HepG2 (cell line): ENCODE measurements around the gene CCDC157. TPM values are rescaled to one million over a fixed set of nuclear protein-coding genes. Genes with fewer than 3 reads are reported as not detected.
A peak's percentile ranks its signal among the peaks of the same experiment; 100 is the strongest.

Experiments used
- CC2D1A ChIP-seq: sonication (generic); formaldehyde crosslinking; IDR thresholded peaks from 2 replicates; pipeline ENCODE4 v1.8.1; 2023; ENCODE audit warnings: mild to moderate bottlenecking, missing genetic modification reagents
- CENPX ChIP-seq: sonication (generic); formaldehyde crosslinking; IDR thresholded peaks from 2 replicates; pipeline ENCODE4 v1.9.0; 2021; ENCODE audit warnings: mild to moderate bottlenecking, missing genetic modification reagents, moderate library complexity
- E2F5 ChIP-seq: sonication (generic); formaldehyde crosslinking; conservative IDR thresholded peaks from 2 replicates; pipeline ENCODE4 v1.4.0; 2020; ENCODE audit warnings: missing genetic modification reagents
- GATA4 ChIP-seq: sonication (generic); IDR thresholded peaks from 2 replicates; pipeline ENCODE4 v1.6.1; 2016; ENCODE audit warnings: antibody characterized with exemption, low read depth, borderline replicate concordance
- GPBP1L1 ChIP-seq: sonication (generic); formaldehyde crosslinking; IDR thresholded peaks from 2 replicates; pipeline ENCODE4 v1.5.0; 2020; ENCODE audit warnings: mild to moderate bottlenecking, missing genetic modification reagents
- GTF2F1 ChIP-seq: fragments of 150-350 bp; IDR thresholded peaks from 2 replicates; pipeline ENCODE4 v1.6.1; 2014; ENCODE audit warnings: low read length
- ISL2 ChIP-seq: sonication (generic); formaldehyde crosslinking; IDR thresholded peaks from 2 replicates; pipeline ENCODE4 v1.5.0; 2020; ENCODE audit warnings: missing genetic modification reagents
- KLF9 ChIP-seq: IDR thresholded peaks from 2 replicates; pipeline ENCODE4 v1.6.1; 2016; ENCODE audit warnings: low read depth
- NFE2L1 ChIP-seq: sonication (generic); formaldehyde crosslinking; IDR thresholded peaks from 2 replicates; pipeline ENCODE4 v1.4.0; 2020; ENCODE audit warnings: missing genetic modification reagents, mild to moderate bottlenecking, borderline replicate concordance
- NR2F6 ChIP-seq, 2 experiments: IDR thresholded peaks; 2 replicates each; pipeline ENCODE4 v1.6.1; 2016; ENCODE audit warnings: antibody characterized with exemption in 1 of 2, mild to moderate bottlenecking in 1 of 2
- RBFOX2 ChIP-seq: fragments of 200-400 bp; formaldehyde crosslinking; IDR thresholded peaks from 2 replicates; pipeline ENCODE4 v1.6.1; 2017; ENCODE audit warnings: low read depth, mild to moderate bottlenecking, low read length
- ZBTB49 ChIP-seq: sonication (generic); formaldehyde crosslinking; IDR thresholded peaks from 2 replicates; pipeline ENCODE4 v1.4.0; 2020; ENCODE audit warnings: missing genetic modification reagents, borderline replicate concordance
- ZFX ChIP-seq: sonication (generic); formaldehyde crosslinking; IDR thresholded peaks from 2 replicates; pipeline ENCODE4 v1.4.0; 2020; ENCODE audit warnings: mild to moderate bottlenecking, low read depth, missing genetic modification reagents, moderate library complexity
- ZNF274 ChIP-seq: sonication (generic); formaldehyde crosslinking; IDR thresholded peaks from 2 replicates; pipeline ENCODE4 v1.5.1; 2020; ENCODE audit warnings: mild to moderate bottlenecking, missing genetic modification reagents
- ZNF362 ChIP-seq: sonication (generic); formaldehyde crosslinking; IDR thresholded peaks from 2 replicates; pipeline ENCODE4 v1.4.0; 2020; ENCODE audit warnings: missing genetic modification reagents, mild to moderate bottlenecking, borderline replicate concordance
- ZNF761 ChIP-seq: sonication (generic); formaldehyde crosslinking; conservative IDR thresholded peaks from 2 replicates; pipeline ENCODE4 v1.4.0; 2020; ENCODE audit warnings: mild to moderate bottlenecking, missing genetic modification reagents
- polyA plus RNA-seq, 8 experiments: library from polyadenylated mRNA; depleted of rRNA in 3 of 8; stranded (reverse) in 7 of 8; unstranded in 1 of 8; fragments of >200 nt; fragmentation: Illumina TruSeq in 4 of 8; extraction: Trizol in 4 of 8; gene quantifications; 2 replicates each; pipeline versions ENCODE4 v1.2.1 to v1.2.3, GENCODE V29; 2011 to 2016; ENCODE audit warnings: low read depth in 4 of 8, missing spikeins in 1 of 8, mixed read lengths in 1 of 8; ENCODE audit not compliant: insufficient read depth in 1 of 8
- total RNA-seq, 5 experiments: library from RNA; depleted of rRNA; stranded (reverse); fragments of >200 nt; fragmentation: Illumina TruSeq; extraction: Trizol; gene quantifications; 2 replicates each; pipeline ENCODE4 v1.2.3, GENCODE V29; 2016; ENCODE audit warnings: low read depth in 1 of 5
- TF ChIP-seq, protein P1 (sequence below): sonication (generic); formaldehyde crosslinking; IDR thresholded peaks from 2 replicates; pipeline ENCODE4 v1.9.0; 2022; ENCODE audit warnings: low read depth, missing genetic modification reagents

The CCDC157 gene
- total and polyA plus RNA-seq, 2 of the 13 experiments (the other 11 are each of a cell fraction or from before 2014, with no cell fraction given) = 1.4 to 1.6 TPM

DNA sequence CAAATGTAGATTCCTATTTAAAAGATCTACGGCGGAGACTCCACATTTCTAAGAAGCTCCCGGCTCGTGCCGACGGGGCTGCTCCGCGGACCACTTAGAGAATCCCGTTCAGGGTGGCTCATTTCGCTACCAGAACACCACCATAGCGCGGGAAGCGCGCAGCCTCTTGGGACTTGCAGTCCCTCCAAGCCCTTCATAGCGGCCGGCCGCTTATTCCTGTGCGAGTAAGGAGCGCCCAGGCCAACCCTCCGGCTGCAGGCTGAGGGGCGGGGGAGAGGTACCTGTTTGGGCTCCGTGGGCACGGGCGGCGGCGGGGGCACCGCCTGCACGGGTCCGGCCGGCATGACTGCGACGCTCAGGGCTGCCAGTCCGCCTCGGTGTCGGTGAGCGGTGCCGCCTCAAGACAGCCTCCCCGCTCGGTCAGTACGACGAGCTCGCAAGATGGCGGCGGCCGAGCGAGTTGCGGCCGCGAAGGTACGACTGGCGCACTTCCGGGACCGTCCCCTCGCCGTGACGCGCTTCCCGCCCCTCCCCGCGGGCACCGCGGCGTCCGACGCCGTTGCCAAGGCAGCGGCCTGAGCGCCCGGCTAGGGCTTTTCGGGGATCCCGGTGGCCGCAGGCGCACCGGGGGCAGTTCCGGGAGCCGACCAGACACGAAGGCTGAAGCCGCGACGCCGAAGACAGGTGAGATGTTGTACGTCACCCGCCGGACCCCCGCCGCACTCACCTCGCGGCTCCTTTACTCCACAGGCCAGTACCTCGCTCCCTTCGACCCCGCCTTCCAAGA lies at the start of gene CCDC157, which contains the start of gene SF3A1 (continued):
- no peak for TF ChIP-seq ZNF362
- TF ChIP-seq NFE2L1 (CRISPR knock-in tag) = no peak; the same call in 1 of the 2 replicates
- TF ChIP-seq KLF9 (CRISPR knock-in tag) = no peak
- TF ChIP-seq ZNF274 (CRISPR knock-in tag) = peak; percentile 89; the same call in 1 of the 2 replicates
- TF ChIP-seq ZNF761 (CRISPR knock-in tag) = 0 out of 2 replicates have a peak, but pooled peaks have one; percentile 27
- no peak for TF ChIP-seq CENPX (CRISPR knock-in tag)
- TF ChIP-seq GATA4 = 0 out of 2 replicates have a peak, but pooled peaks have one; percentile 41
- peak; percentile 98 for TF ChIP-seq RBFOX2
- TF ChIP-seq ZFX (CRISPR knock-in tag) = peak; percentile 100
- TF ChIP-seq ZBTB49 (CRISPR knock-in tag) = no peak
- peak; percentile 76 for TF ChIP-seq ISL2 (CRISPR knock-in tag)
- TF ChIP-seq NR2F6 (IDR thresholded peaks at IDR 0.05) = no peak
- TF ChIP-seq NR2F6 (CRISPR knock-in tag; IDR thresholded peaks at IDR 0.05) = 0 out of 2 replicates have a peak, but pooled peaks have one; percentile 24
- TF ChIP-seq GPBP1L1 (CRISPR knock-in tag) = no peak
- TF ChIP-seq, protein P1, sequence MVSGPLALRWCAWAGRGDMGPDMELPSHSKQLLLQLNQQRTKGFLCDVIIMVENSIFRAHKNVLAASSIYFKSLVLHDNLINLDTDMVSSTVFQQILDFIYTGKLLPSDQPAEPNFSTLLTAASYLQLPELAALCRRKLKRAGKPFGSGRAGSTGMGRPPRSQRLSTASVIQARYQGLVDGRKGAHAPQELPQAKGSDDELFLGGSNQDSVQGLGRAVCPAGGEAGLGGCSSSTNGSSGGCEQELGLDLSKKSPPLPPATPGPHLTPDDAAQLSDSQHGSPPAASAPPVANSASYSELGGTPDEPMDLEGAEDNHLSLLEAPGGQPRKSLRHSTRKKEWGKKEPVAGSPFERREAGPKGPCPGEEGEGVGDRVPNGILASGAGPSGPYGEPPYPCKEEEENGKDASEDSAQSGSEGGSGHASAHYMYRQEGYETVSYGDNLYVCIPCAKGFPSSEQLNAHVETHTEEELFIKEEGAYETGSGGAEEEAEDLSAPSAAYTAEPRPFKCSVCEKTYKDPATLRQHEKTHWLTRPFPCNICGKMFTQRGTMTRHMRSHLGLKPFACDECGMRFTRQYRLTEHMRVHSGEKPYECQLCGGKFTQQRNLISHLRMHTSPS (CRISPR knock-in tag) = 0 out of 2 replicates have a peak, but pooled peaks have one; percentile 39
- TF ChIP-seq E2F5 (CRISPR knock-in tag) = no peak; the same call in 1 of the 2 replicates
- TF ChIP-seq CC2D1A (CRISPR knock-in tag) = no peak
- TF ChIP-seq GTF2F1 = no peak
